Measurements from ENCODE around the gene SLC16A12.

GRCh38 chr10:89520706-89521105 lies 14.7 kb downstream of the SLC16A12 start:
- TF ChIP-seq CTCF (conservative IDR thresholded peaks at IDR 0.05 in 1 of 2, IDR thresholded peaks at IDR 0.05 in 1 of 2; ENCODE audit: low read depth in 1 of 2, low read length in 2 of 2) = no peak
- TF ChIP-seq EZH2 (IDR thresholded peaks at IDR 0.05; ENCODE audit: low read length, missing control alignments) = no peak
